Left kidney (tissue), 2 donors: ENCODE data around the gene ADPRHL1. TPM values are rescaled to one million over a fixed set of nuclear protein-coding genes. Genes with fewer than 3 reads are reported as not detected.

Source experiments
- DNase-seq: peaks from one replicate; pipeline ENCODE4 v3.0.0-alpha.2; 2013
- polyA plus RNA-seq: library from polyadenylated mRNA; unstranded; fragments of 120-200 nt; gene quantifications from one replicate; pipeline ENCODE4 v1.2.1, GENCODE V29; 2013; ENCODE audit not compliant: insufficient read length

The ADPRHL1 gene
- polyA plus RNA-seq, 1 donor, result 5.2 TPM

DNA sequence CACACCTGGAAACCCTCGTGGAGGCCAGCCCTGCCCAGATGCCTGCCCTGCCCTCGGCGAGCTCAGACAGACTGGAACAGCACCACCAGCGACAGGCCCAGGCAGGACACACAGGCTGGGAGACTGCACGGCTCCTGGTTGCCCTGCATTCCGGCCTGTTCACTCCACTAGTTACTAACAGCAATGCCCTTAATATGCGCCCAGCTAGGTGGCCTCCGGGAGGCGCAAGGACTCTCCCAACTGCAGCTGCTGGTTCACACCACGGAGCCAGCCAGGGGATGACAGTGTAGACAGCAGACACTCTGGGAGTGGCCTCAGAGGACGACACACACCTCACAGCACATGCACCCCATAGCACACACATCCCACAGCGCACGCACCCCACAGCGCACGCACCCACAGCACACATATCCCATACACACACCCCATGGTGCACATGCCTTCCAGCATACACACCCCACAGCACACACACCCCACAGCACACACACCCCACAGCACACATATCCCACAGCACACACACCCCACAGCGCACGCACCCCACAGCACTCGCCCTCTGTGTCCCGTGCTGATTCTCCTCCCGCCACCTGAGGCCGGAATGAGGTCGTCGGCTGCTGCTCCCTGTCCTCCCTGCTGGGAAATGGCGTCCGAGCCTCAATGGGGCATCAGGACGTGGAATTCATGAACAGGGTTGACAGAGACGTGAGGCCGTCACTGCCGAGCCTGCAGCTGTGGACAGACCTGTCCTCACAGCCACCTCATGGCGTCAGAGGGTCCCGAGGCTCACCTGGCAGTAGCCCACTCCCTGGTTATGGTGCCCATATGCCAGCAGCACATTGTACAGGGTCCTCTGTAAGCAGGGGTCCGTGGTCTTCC lies 103.0 kb downstream of the ADPRHL1 start:
- no peak for DNase-seq

Other genes starting within 250 kb of the ADPRHL1 start
- gene PCID2, start 244.8 kb downstream of the ADPRHL1 start, polyA plus RNA-seq, result 80.4 TPM
- 99.5 TPM for gene CUL4A, start 243.9 kb downstream of the ADPRHL1 start, polyA plus RNA-seq
- 170 TPM for gene LAMP1, start 156.2 kb downstream of the ADPRHL1 start, polyA plus RNA-seq
- gene GRTP1, start 89.4 kb downstream of the ADPRHL1 start, polyA plus RNA-seq, result 16.5 TPM
- 38.3 TPM for gene DCUN1D2, start 37.2 kb upstream of the ADPRHL1 start, polyA plus RNA-seq
- 92.8 TPM for gene TFDP1, start 131.3 kb upstream of the ADPRHL1 start, polyA plus RNA-seq
- 0.33 TPM for gene ATP4B, start 204.7 kb upstream of the ADPRHL1 start, polyA plus RNA-seq
- 0.07 TPM for gene GRK1, start 213.7 kb upstream of the ADPRHL1 start, polyA plus RNA-seq